Cardiac ventricle fibroblast (primary cell): ENCODE data around the gene ZSCAN26. TPM values are rescaled to one million over a fixed set of nuclear protein-coding genes. Genes with fewer than 3 reads are reported as not detected.

Experiments
- total RNA-seq: library from RNA; depleted of rRNA; stranded (reverse); fragments of >200 nt; gene quantifications from 2 replicates; pipeline ENCODE4 v1.2.3, GENCODE V29; 2015

ZSCAN26 gene
- 11.2 and 14.8 TPM in 2 replicates for total RNA-seq

DNA sequence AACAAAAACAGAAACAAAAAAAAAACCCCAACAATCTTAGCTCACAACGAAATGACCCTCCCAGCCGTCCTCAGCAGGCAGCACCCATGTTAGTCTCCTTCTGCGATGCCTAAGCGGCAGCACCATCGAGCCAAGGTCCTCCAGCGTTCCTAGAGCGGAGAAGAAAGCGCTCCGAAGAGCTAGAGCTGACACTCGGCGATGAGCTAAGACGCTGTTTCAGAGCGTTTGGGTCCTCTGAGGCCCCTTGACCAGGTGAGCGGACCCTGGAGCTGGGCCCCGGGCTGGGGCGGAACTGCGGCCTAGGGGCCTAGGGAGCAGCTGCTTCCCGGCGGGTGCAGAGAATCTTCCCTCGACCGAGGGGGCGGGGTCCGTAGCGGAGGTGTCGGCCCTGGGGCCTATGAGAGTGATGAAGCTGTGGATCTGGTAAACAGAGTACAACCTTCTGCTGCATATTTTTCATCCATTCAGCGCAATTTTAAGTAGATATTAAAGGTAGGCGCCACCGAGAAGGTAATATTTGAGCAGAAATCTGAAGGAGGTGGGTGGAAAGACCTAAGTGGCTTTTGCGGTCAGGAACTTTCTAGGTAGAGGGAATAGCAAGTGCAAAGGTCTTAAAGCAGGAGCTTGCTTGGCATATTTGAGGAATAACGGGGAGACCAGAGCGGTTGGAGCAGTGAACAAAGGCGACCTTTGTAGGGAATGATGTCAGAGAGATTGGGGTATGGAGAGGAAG is at the start of gene ZSCAN26:
Gene ZSCAN26 (plus strand): TSS at position 182 of the 733 bp plus-strand sequence. CDS start 4,777 bp downstream, outside the sequence.

DNA sequence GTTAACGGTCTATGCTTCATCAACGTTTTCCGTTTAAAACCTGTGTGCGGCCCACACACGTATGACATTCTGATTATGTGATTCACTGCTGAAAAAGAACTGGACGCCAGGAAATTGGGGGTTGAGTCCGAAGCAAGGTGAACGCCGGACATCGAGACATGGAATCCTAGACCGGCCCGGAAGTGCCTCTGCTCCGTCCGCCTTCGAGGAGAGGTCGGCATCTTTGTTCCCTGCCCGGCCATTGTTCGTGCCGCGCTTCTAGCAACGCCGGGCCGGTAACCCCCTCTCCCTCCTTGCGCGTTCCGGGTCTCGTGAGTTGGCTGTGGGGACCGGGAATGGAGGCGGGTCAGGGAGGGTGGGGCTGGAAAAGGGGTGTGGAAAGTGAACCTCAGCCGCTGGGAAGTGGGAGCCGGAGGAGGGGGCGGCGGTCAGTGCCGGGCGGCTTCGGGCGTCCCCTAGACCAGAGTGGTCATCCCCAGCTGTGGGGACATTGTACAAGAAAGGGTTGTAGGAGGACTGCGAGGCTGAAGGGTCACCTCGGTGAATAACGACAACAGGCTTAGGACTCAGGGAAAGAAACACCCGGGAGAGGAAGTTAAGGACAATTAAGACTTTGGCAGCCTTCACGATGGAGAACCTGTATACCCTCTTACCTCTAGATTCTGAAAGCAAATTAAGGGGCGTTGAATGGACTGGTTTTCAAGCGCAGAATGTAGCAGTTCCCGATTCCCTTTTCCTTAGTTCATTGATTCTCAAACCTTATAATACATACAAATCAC is 41.7 kb upstream of the ZSCAN26 start, which contains the start of gene ZSCAN9:
Gene ZSCAN9 (plus strand): TSS at position 220 of the 779 bp plus-strand sequence. CDS start 1,810 bp downstream, outside the sequence.

DNA sequence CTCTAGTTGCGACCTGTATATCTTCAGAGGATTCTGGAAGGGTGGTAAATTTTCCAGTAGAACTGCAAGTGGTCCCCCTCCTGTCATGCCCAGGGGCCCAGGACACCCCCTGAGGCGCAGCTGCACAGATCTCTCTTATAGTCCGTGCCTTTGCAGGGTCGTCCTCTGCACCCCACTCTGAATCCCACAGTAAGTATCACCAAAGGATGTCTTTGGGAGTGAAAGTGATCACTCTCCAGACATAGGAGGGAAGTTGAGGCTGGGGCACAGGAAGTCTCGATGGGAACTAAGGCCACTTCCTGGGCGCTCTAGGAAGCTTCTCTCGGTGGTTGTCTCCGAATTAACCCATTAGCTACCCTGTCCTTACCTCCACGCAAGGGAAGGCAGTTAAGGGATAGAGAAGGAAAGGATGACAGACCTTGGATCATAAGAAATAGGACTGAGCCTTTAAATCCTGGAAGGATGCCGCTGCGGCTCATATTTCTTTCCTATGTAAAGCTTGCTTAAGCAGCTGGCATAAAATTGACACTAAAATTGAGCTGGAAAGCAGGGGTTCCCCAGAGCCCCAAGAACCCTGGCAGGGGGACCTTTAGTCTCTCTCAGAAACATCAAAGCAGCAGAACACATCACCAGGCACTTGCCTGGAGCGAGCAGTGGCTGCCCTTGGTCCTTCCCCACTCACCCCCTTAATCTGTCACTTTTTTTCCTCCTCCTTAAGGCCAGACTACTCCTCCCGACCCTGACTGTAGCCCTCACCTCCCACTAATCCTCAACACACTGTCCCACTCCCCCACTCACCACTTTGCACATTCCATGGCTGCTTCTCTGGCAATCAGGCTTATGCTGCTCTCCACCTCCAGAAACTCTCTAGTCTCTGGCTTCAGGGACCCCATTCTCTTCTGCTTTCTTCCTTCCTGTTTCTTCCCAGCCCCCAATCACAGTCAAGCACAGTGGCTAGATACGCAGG is 14.7 kb upstream of the ZSCAN26 start, which contains the start of gene ZKSCAN4:
Gene ZKSCAN4 (minus strand): TSS at position 261 of the 967 bp plus-strand sequence. CDS start 289 bp downstream, outside the sequence.

DNA sequence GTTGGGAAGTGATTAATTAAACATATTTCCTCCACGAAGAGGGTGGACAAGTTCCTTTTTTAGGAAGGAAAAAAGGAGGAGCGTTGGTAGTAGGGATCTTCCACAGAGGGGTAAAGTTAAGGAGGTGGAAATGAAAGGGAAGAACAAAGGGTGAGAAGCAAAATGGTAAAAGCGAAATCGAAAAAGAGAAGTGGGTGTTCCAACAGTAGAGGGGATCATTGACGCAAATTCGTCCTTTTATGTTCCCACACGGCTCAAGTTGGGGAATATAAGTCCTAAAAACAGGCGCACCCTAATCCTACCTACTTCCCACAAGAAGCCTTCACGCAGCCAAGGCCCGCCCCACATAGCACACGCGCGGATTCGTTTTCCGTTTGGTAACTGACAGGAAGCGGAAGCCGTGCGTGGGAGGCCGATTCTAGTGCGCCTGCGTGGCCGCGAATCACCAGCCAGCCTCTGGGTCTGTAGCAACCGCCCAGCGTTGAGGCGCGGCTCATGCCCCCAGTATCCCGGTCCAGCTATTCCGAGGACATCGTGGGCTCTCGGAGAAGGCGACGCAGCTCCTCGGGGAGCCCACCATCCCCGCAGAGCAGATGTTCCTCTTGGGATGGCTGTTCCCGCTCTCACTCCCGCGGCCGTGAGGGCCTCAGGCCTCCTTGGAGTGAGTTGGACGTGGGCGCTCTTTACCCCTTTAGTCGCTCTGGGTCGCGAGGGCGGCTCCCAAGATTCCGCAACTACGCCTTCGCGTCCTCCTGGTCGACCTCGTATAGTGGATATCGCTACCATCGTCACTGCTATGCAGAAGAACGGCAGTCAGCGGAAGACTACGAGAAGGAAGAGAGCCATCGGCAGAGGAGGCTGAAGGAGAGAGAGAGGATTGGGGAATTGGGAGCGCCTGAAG is 7.8 kb upstream of the ZSCAN26 start, which contains the start of gene NKAPL:
Gene NKAPL (plus strand): TSS at position 421 of the 901 bp plus-strand sequence. CDS start 75 bp downstream, at position 496.

DNA sequence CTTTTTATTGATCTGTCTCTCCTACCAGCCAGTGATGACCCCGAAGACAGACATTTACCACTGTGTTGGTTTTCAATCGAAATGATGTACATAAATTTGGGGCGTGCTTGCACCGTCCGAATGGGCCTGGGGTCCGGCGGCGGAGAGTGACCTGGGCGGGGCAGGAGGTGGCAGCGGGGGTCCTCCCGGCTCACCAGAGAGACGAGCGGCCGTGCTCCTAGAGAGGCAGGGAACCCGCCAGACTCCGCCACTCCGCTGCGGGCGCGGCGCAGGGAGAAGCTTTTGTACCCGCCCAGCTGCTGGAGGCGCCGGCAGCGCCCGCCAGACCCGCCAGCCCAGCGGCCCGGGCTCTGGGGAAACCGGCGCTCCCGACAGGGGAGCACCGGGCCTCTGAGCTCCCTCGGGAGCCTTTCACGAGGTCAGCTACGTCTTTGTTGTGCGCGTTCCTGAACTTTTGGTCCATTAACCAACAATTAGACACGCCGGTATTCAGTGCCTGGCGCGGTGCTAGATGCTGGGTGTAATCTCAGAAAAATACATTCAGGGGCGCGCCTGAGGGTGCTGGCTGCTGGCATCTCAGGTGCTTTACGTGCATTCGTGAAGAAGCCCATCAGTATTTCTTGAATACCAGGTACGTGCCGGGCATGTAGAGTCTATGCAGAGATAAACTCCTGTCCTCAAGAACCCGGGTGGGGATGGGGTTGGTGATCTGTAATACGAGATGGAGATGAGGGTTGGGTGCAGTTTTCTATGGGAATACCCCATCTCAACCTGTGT is 14.5 kb downstream of the ZSCAN26 start, which contains the start of gene PGBD1:
Gene PGBD1 (plus strand): TSS at position 285 of the 777 bp plus-strand sequence. CDS start 2,242 bp downstream, outside the sequence.

Other genes with a start within 250 kb of the ZSCAN26 start
- gene ZNF165, start 186.6 kb upstream of the ZSCAN26 start, total RNA-seq = 0.05 and 0.31 TPM in 2 replicates
- gene ZSCAN16, start 142.5 kb upstream of the ZSCAN26 start, total RNA-seq = not detected in 2 replicates
- 14.4 and 15.6 TPM in 2 replicates for gene ZKSCAN8, start 125.3 kb upstream of the ZSCAN26 start, total RNA-seq
- gene ZSCAN9, start 41.9 kb upstream of the ZSCAN26 start, total RNA-seq = 4.6 and 5.1 TPM in 2 replicates
- gene ZKSCAN4, start 14.9 kb upstream of the ZSCAN26 start, total RNA-seq = 2.7 and 3.3 TPM in 2 replicates
- 1.1 and 2.1 TPM in 2 replicates for gene NKAPL, start 7.8 kb upstream of the ZSCAN26 start, total RNA-seq
- 1.6 and 3.2 TPM in 2 replicates for gene PGBD1, start 14.4 kb downstream of the ZSCAN26 start, total RNA-seq
- gene ZSCAN31, start 69.0 kb downstream of the ZSCAN26 start, total RNA-seq = 10.1 and 14.4 TPM in 2 replicates
- gene ZKSCAN3, start 82.8 kb downstream of the ZSCAN26 start, total RNA-seq = 3.6 and 4.4 TPM in 2 replicates
- 3.2 and 4.2 TPM in 2 replicates for gene ZSCAN12, start 132.6 kb downstream of the ZSCAN26 start, total RNA-seq
- gene ZSCAN23, start 176.3 kb downstream of the ZSCAN26 start, total RNA-seq = 1.4 and 1.5 TPM in 2 replicates
- not detected in 2 replicates for gene GPX6, start 248.7 kb downstream of the ZSCAN26 start, total RNA-seq